Umbilical cord (tissue), 2 donors: ENCODE measurements around the gene UAP1. TPM values are rescaled to one million over a fixed set of nuclear protein-coding genes. Genes with fewer than 3 reads are reported as not detected.

Experiments used
- DNase-seq: peaks from one replicate; pipeline ENCODE4 v3.0.0-alpha.2; 2015; ENCODE audit warnings: low spot score
- total RNA-seq: library from RNA; depleted of rRNA; stranded (reverse); fragments of >200 nt; gene quantifications from one replicate; pipeline ENCODE4 v1.2.3, GENCODE V29; 2014; ENCODE audit warnings: low replicate concordance; ENCODE audit not compliant: insufficient read depth

Gene UAP1
- total RNA-seq, 1 donor from 2014 or later, result 103 TPM

GRCh38 chr1:162612606-162613400, 51.3 kb downstream of the UAP1 start:
- no peak for DNase-seq

- DNase-seq, result no peak
Measured at GRCh38 chr1:162616848-162617247, 55.3 kb downstream of the UAP1 start.

- DNase-seq, result no peak
Measured at GRCh38 chr1:162617513-162617912, 56.0 kb downstream of the UAP1 start.

GRCh38 chr1:162619076-162619475, 57.6 kb downstream of the UAP1 start:
- DNase-seq, result no peak

- DNase-seq, result no peak
Measured at GRCh38 chr1:162621256-162621655, 59.7 kb downstream of the UAP1 start.

- DNase-seq, result peak; percentile 70
Measured at GRCh38 chr1:162625679-162626078, 64.2 kb downstream of the UAP1 start.

- peak; percentile 79 for DNase-seq
Measured at GRCh38 chr1:162626094-162626493, 64.6 kb downstream of the UAP1 start.

- DNase-seq, result peak; percentile 62
Measured at GRCh38 chr1:162626761-162627160, 65.2 kb downstream of the UAP1 start.

- DNase-seq, result peak; percentile 25
Measured at GRCh38 chr1:162627662-162628296, 66.3 kb downstream of the UAP1 start.

- no peak for DNase-seq
Measured at GRCh38 chr1:162629077-162629627, 67.6 kb downstream of the UAP1 start.

GRCh38 chr1:162629651-162630050, 68.1 kb downstream of the UAP1 start:
- DNase-seq, result peak; percentile 75

GRCh38 chr1:162631546-162632191, 70.1 kb downstream of the UAP1 start:
- DNase-seq, result peak; percentile 88

- DNase-seq, result peak; percentile 96
Measured at GRCh38 chr1:162632217-162632666, 70.7 kb downstream of the UAP1 start, which contains the start of gene DDR2. TSS of gene DDR2 (plus strand) at chr1:162632464. CDS start at chr1:162719064, 86,600 bp downstream.

- peak; percentile 66 for DNase-seq
Measured at GRCh38 chr1:162632698-162633080, 71.2 kb downstream of the UAP1 start.

GRCh38 chr1:162633081-162633762, 71.7 kb downstream of the UAP1 start:
- DNase-seq, result peak; percentile 48

GRCh38 chr1:162635418-162635817, 73.9 kb downstream of the UAP1 start:
- DNase-seq, result no peak

GRCh38 chr1:162639718-162640117, 78.2 kb downstream of the UAP1 start:
- DNase-seq, result no peak

GRCh38 chr1:162641114-162641513, 79.6 kb downstream of the UAP1 start:
- DNase-seq, result no peak

- no peak for DNase-seq
Measured at GRCh38 chr1:162644986-162645314, 83.4 kb downstream of the UAP1 start.

GRCh38 chr1:162645666-162646065, 84.1 kb downstream of the UAP1 start:
- DNase-seq, result no peak

- DNase-seq, result peak; percentile 48
Measured at GRCh38 chr1:162649583-162649982, 88.1 kb downstream of the UAP1 start.
